NCI-H1436 treated with DMSO at 0.1 percent for 48 hours (cell line): ENCODE data around the gene STARD3NL.
"Not testable (repeated sequence)": the region's sequence is repeated elsewhere in the genome, so short reads cannot be mapped to it uniquely, and the experiment has no call there.

Experiments
- DNase-seq: peaks from one replicate; lab custom pipeline; 2025; lab: John Stamatoyannopoulos, UW

The STARD3NL gene

GRCh38 chr7:38223306-38223705 lies 45.3 kb downstream of the STARD3NL start:
- no peak for DNase-seq

- DNase-seq = no peak
Observed at GRCh38 chr7:38224392-38224791, 46.3 kb downstream of the STARD3NL start.

- no peak for DNase-seq
Observed at GRCh38 chr7:38229386-38229785, 51.3 kb downstream of the STARD3NL start.

- DNase-seq = no peak
Observed at GRCh38 chr7:38229884-38230642, 52.0 kb downstream of the STARD3NL start.

GRCh38 chr7:38232502-38233366 lies 54.7 kb downstream of the STARD3NL start:
- no peak for DNase-seq

- not testable (repeated sequence) for DNase-seq
Observed at GRCh38 chr7:38234759-38235158, 56.7 kb downstream of the STARD3NL start.

- DNase-seq = no peak
Observed at GRCh38 chr7:38235606-38236005, 57.6 kb downstream of the STARD3NL start.

GRCh38 chr7:38239129-38239528 lies 61.1 kb downstream of the STARD3NL start:
- not testable (repeated sequence) for DNase-seq

GRCh38 chr7:38241071-38241470 lies 63.0 kb downstream of the STARD3NL start:
- DNase-seq = no peak

GRCh38 chr7:38242814-38243213 lies 64.8 kb downstream of the STARD3NL start:
- DNase-seq = no peak

- DNase-seq = not testable (repeated sequence)
Observed at GRCh38 chr7:38243345-38243744, 65.3 kb downstream of the STARD3NL start.

GRCh38 chr7:38244516-38244915 lies 66.5 kb downstream of the STARD3NL start:
- no peak for DNase-seq

- DNase-seq = no peak
Observed at GRCh38 chr7:38245409-38245977, 67.4 kb downstream of the STARD3NL start.

GRCh38 chr7:38248069-38248567 lies 70.1 kb downstream of the STARD3NL start:
- DNase-seq = no peak

- not testable (repeated sequence) for DNase-seq
Observed at GRCh38 chr7:38249849-38250248, 71.8 kb downstream of the STARD3NL start.

- DNase-seq = no peak
Observed at GRCh38 chr7:38257350-38257677, 79.3 kb downstream of the STARD3NL start.

GRCh38 chr7:38259157-38259556 lies 81.1 kb downstream of the STARD3NL start:
- not testable (repeated sequence) for DNase-seq

- not testable (repeated sequence) for DNase-seq
Observed at GRCh38 chr7:38261601-38262000, 83.6 kb downstream of the STARD3NL start.

GRCh38 chr7:38262026-38262425 lies 84.0 kb downstream of the STARD3NL start:
- DNase-seq = not testable (repeated sequence)

- no peak for DNase-seq
Observed at GRCh38 chr7:38262545-38262944, 84.5 kb downstream of the STARD3NL start.

GRCh38 chr7:38263274-38263673 lies 85.2 kb downstream of the STARD3NL start:
- not testable (repeated sequence) for DNase-seq

GRCh38 chr7:38264602-38265001 lies 86.6 kb downstream of the STARD3NL start:
- not testable (repeated sequence) for DNase-seq

GRCh38 chr7:38265958-38266357 lies 87.9 kb downstream of the STARD3NL start:
- not testable (repeated sequence) for DNase-seq
